K562 (cell line): ENCODE data around the gene TRMT112. TPM values are rescaled to one million over a fixed set of nuclear protein-coding genes. Genes with fewer than 3 reads are reported as not detected.

Experiments
- HNRNPLL ChIP-seq: fragments of 200-400 bp; formaldehyde crosslinking; IDR thresholded peaks from 2 replicates; pipeline ENCODE4 v1.6.1; 2017; ENCODE audit warnings: low read length, low read depth, mild to moderate bottlenecking; ENCODE audit not compliant: poor library complexity, severe bottlenecking
- MTA2 ChIP-seq: fragments of 450-650 bp; IDR thresholded peaks from 2 replicates; pipeline ENCODE4 v1.6.1; 2016; ENCODE audit warnings: low read depth
- NBN ChIP-seq: fragments of 450-650 bp; IDR thresholded peaks from 2 replicates; pipeline ENCODE4 v1.6.1; 2016; ENCODE audit warnings: low read depth, mild to moderate bottlenecking
- NEUROD1 ChIP-seq: fragments of 150-350 bp; IDR thresholded peaks from 2 replicates; pipeline ENCODE4 v1.6.1; 2014; ENCODE audit warnings: borderline replicate concordance, low read length, low read depth; ENCODE audit not compliant: partially characterized antibody
- NFYB ChIP-seq: IDR thresholded peaks from 2 replicates; pipeline ENCODE4 v1.6.1; 2011; ENCODE audit warnings: mild to moderate bottlenecking, moderate library complexity; ENCODE audit not compliant: insufficient read length; ENCODE audit errors: extremely low read depth
- POLR2AphosphoS5 ChIP-seq: IDR thresholded peaks from 2 replicates; pipeline ENCODE4 v1.6.1; 2011; ENCODE audit warnings: mild to moderate bottlenecking, low read depth, low read length, moderate library complexity; ENCODE audit not compliant: control insufficient read depth, insufficient read depth
- POLR2B ChIP-seq: fragments of 450-650 bp; IDR thresholded peaks from 2 replicates; pipeline ENCODE4 v1.6.1; 2018; ENCODE audit warnings: low read depth; ENCODE audit not compliant: partially characterized antibody
- PRDM10 ChIP-seq: fragments of 450-650 bp; IDR thresholded peaks from 2 replicates; pipeline ENCODE4 v1.6.1; 2018; ENCODE audit not compliant: partially characterized antibody
- RBM14 ChIP-seq: fragments of 200-400 bp; formaldehyde crosslinking; IDR thresholded peaks from 2 replicates; pipeline ENCODE4 v1.6.1; 2018; ENCODE audit warnings: low read depth, mild to moderate bottlenecking, low read length, moderate library complexity, borderline replicate concordance; ENCODE audit not compliant: insufficient read depth
- TBP ChIP-seq: optimal IDR thresholded peaks from 2 replicates; pipeline ENCODE3; 2011; ENCODE audit warnings: low read depth, low read length, improper control_type of control experiment
- TEAD2 ChIP-seq: fragments of 450-650 bp; IDR thresholded peaks from 2 replicates; pipeline ENCODE4 v1.6.1; 2016; ENCODE audit warnings: missing genetic modification characterization, control low read depth, missing compliant biosample characterization
- ZNF232 ChIP-seq: sonication (generic); formaldehyde crosslinking; IDR thresholded peaks from 2 replicates; pipeline ENCODE4 v1.8.0; 2022; ENCODE audit warnings: mild to moderate bottlenecking, missing genetic modification reagents
- ZNF395 ChIP-seq: fragments of 200-800 bp; sonication (Bioruptor generic); IDR thresholded peaks from 2 replicates; pipeline ENCODE4 v1.6.1; 2017; ENCODE audit warnings: missing genetic modification characterization, missing compliant biosample characterization
- polyA plus RNA-seq, 8 experiments: library from polyadenylated mRNA; depleted of rRNA in 4 of 8; stranded (reverse) in 5 of 8; unstranded in 3 of 8; fragments of >200 nt; fragmentation: Nextera tagmentation in 2 of 8; fragmentation: Illumina TruSeq in 1 of 8; extraction: Ambion mirVana in 2 of 8; extraction: Trizol in 1 of 8; gene quantifications; 2 replicates each; pipeline versions ENCODE4 v1.2.1 to v1.2.3, GENCODE V29; 2011 to 2014; ENCODE audit warnings: inconsistent platforms in 1 of 8, missing spikeins in 1 of 8
- total RNA-seq, 7 experiments: library from RNA; depleted of rRNA in 6 of 7; stranded (reverse); fragments of >200 nt in 6 of 7; fragmentation: Illumina TruSeq in 2 of 7; extraction: Trizol in 2 of 7; gene quantifications; 2 replicates each; pipeline versions ENCODE4 v1.2.1 to v1.2.3, GENCODE V29; 2011 to 2021; ENCODE audit warnings: low replicate concordance in 1 of 7
- TF ChIP-seq, protein P1 (sequence below): fragments of 450-650 bp; IDR thresholded peaks from 2 replicates; pipeline ENCODE4 v1.6.1; 2016; ENCODE audit warnings: borderline replicate concordance
- TF ChIP-seq, protein P2 (sequence below), 2 experiments: fragments of 200-800 bp in 1 of 2; sonication (Bioruptor generic) in 1 of 2; sonication (generic) in 1 of 2; formaldehyde crosslinking in 1 of 2; IDR thresholded peaks in 1 of 2; conservative IDR thresholded peaks in 1 of 2; 2 replicates each; pipeline versions ENCODE4 v1.5.0 to v1.6.1; 2016 to 2020; ENCODE audit warnings: missing compliant biosample characterization in 1 of 2, missing genetic modification characterization in 1 of 2, missing genetic modification reagents in 1 of 2

Gene TRMT112
- total and polyA plus RNA-seq, 9 of the 15 experiments (the other 6 are each of a cell fraction or from before 2014, with no cell fraction given), result 162 to 444 (median 300) TPM

- TF ChIP-seq, protein P1, sequence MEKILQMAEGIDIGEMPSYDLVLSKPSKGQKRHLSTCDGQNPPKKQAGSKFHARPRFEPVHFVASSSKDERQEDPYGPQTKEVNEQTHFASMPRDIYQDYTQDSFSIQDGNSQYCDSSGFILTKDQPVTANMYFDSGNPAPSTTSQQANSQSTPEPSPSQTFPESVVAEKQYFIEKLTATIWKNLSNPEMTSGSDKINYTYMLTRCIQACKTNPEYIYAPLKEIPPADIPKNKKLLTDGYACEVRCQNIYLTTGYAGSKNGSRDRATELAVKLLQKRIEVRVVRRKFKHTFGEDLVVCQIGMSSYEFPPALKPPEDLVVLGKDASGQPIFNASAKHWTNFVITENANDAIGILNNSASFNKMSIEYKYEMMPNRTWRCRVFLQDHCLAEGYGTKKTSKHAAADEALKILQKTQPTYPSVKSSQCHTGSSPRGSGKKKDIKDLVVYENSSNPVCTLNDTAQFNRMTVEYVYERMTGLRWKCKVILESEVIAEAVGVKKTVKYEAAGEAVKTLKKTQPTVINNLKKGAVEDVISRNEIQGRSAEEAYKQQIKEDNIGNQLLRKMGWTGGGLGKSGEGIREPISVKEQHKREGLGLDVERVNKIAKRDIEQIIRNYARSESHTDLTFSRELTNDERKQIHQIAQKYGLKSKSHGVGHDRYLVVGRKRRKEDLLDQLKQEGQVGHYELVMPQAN, result peak; percentile 47; the same call in 1 of the 2 replicates
- TF ChIP-seq MTA2, result no peak
- TF ChIP-seq TEAD2, result no peak
- TF ChIP-seq NEUROD1, result peak; percentile 89
- peak; percentile 13 for TF ChIP-seq HNRNPLL
- no peak for TF ChIP-seq RBM14
- TF ChIP-seq ZNF395 (CRISPR knock-in tag), result no peak
- TF ChIP-seq NBN, result 0 out of 2 replicates have a peak, but pooled peaks have one; percentile 55
- TF ChIP-seq PRDM10, result peak; percentile 61
- peak; percentile 23 for TF ChIP-seq TBP
- TF ChIP-seq POLR2AphosphoS5, result peak; percentile 58; the same call in 1 of the 2 replicates
- peak; percentile 32 for TF ChIP-seq NFYB
- TF ChIP-seq, protein P2, sequence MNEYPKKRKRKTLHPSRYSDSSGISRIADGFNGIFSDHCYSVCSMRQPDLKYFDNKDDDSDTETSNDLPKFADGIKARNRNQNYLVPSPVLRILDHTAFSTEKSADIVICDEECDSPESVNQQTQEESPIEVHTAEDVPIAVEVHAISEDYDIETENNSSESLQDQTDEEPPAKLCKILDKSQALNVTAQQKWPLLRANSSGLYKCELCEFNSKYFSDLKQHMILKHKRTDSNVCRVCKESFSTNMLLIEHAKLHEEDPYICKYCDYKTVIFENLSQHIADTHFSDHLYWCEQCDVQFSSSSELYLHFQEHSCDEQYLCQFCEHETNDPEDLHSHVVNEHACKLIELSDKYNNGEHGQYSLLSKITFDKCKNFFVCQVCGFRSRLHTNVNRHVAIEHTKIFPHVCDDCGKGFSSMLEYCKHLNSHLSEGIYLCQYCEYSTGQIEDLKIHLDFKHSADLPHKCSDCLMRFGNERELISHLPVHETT (CRISPR knock-in tag; conservative IDR thresholded peaks at IDR 0.05 in 1 of 2, IDR thresholded peaks at IDR 0.05 in 1 of 2), result no peak
- TF ChIP-seq POLR2B, result peak; percentile 57
- TF ChIP-seq ZNF232 (CRISPR knock-in tag), result no peak
Measured at GRCh38 chr11:64284048-64284961, 33.1 kb downstream of the TRMT112 start, which contains the start of gene BAD (continued).
